ACC112 (cell line): ENCODE data around the gene BORCS8.
"Not testable (repeated sequence)": the region's sequence is repeated elsewhere in the genome, so short reads cannot be mapped to it uniquely, and the experiment has no call there.

Experiments used
- H2AFZ ChIP-seq: fragments of 200-600 bp; sonication (generic); one replicate; pipeline ENCODE4 v1.6.0; 2017; ENCODE audit warnings: antibody characterized with exemption, low read length; ENCODE audit not compliant: unreplicated experiment
- H3K27ac ChIP-seq: fragments of 200-600 bp; sonication (generic); 2 replicates; pipeline ENCODE4 v1.5.1; 2014; ENCODE audit warnings: low read depth, mild to moderate bottlenecking, antibody characterized with exemption, low read length, moderate library complexity
- H3K27me3 ChIP-seq: fragments of 200-600 bp; sonication (generic); 2 replicates; pipeline ENCODE4 v1.6.1; 2014; ENCODE audit warnings: mild to moderate bottlenecking, antibody characterized with exemption, low read length, moderate library complexity, mixed read lengths; ENCODE audit not compliant: insufficient read depth
- H3K36me3 ChIP-seq: fragments of 200-600 bp; sonication (generic); 2 replicates; pipeline ENCODE4 v1.6.1; 2016; ENCODE audit warnings: mild to moderate bottlenecking, antibody characterized with exemption, low read length, moderate library complexity, mixed read lengths; ENCODE audit not compliant: insufficient read depth
- H3K4me1 ChIP-seq: fragments of 200-600 bp; sonication (generic); one replicate; pipeline ENCODE4 v1.6.1; 2016; ENCODE audit warnings: low read length, mixed read lengths; ENCODE audit not compliant: insufficient read depth, unreplicated experiment, control insufficient read depth
- H3K4me3 ChIP-seq: fragments of 200-600 bp; sonication (generic); 2 replicates; pipeline ENCODE4 v1.5.1; 2014; ENCODE audit warnings: mild to moderate bottlenecking, low read depth, low read length
- H3K79me2 ChIP-seq: fragments of 200-600 bp; sonication (generic); one replicate; pipeline ENCODE4 v1.6.0; 2016; ENCODE audit warnings: low read length; ENCODE audit not compliant: control insufficient read depth, unreplicated experiment, insufficient read depth

BORCS8 gene

DNA sequence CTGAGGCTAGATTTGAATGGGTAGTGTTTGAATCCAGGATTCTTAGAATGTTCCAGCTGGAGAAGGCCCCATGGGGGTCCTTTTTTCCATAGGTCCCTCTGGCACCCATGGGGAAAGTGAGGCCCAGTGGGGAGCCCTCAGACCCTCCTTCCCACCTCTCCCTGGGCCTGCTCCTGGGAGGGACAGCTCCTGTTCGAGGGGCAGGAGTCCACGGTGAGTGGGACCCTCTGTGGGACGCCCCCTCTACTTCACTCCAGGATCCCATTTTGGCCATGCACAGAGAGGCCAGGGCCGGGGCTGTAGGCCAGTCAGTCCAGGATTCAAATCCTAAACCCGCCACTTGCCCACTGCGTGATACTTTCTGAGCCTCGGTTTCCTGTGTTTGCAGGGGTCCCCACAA, 29.5 kb downstream of the BORCS8 start:
- Histone ChIP-seq H2AFZ (no peak overlapping the region), H3K27ac (no peak overlapping the region), H3K79me2 (no peaks in the 10 kb centered on the region), H3K27me3 (no peaks in the 10 kb centered on the region), H3K36me3 (no peaks in the 10 kb centered on the region), H3K4me3 (no peak overlapping the region), H3K4me1 (no peaks in the 10 kb centered on the region)

DNA sequence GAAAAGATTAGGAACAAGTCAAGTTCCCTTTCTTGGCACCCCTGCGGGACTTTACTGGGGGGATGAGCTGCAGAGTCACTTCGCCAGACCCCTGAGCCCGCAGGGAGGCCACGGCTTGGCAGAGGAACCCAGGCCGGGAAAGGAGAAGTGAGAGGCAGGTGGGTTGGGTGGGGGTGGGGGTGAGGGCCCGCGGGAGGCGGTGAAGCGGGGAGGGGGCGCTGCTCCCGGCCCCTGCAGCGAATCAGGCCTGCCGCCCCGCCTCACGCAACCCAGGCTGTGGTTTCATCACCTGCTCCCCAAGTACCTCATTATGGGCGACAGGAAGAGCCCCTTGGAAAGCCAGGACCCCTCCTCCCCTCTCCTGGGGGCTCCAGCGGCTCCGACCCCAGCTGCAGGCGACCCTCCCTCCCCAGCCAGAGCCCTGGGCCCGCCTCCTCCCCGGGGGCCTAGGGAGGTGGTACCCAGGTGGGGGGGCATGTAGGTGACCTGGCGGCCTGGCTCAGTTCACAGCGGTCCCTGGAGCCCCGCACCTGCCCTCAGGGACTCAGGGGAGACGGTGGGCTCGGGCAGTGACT, 31.4 kb downstream of the BORCS8 start:
- Histone ChIP-seq H3K4me3 (no peak overlapping the region), H3K27ac (no peak overlapping the region), H3K79me2 (no peaks in the 10 kb centered on the region), H2AFZ (no peak overlapping the region), H3K4me1 (no peaks in the 10 kb centered on the region), H3K27me3 (no peaks in the 10 kb centered on the region), H3K36me3 (no peaks in the 10 kb centered on the region)

DNA sequence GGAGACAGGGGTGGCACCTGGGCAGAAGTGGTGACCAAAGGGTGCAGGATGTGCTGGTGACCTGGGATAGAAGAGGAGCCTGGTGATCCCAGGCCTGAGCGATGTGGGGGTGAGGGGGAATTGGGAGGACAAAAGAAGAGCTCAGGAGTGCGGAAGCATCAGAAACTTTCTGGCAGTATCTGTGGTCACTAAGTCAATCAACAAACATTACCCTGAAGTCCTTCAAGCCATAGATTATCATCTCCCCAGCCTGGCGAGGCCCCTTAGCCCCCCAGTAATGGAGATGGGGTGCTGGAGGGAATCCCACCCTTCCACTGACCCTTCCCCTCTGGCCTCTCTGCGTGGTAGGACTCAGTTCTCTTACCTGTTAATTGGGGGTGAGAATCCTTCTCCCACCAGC, 32.4 kb downstream of the BORCS8 start:
- no peaks in the 10 kb centered on the region for H3K27me3 ChIP-seq
- H3K79me2 ChIP-seq: no peaks in the 10 kb centered on the region
- H3K27ac ChIP-seq: no peak overlapping the region
- no peak overlapping the region for H3K4me3 ChIP-seq
- no peaks in the 10 kb centered on the region for H3K4me1 ChIP-seq
- H2AFZ ChIP-seq: no peak overlapping the region
- H3K36me3 ChIP-seq: no peaks in the 10 kb centered on the region

DNA sequence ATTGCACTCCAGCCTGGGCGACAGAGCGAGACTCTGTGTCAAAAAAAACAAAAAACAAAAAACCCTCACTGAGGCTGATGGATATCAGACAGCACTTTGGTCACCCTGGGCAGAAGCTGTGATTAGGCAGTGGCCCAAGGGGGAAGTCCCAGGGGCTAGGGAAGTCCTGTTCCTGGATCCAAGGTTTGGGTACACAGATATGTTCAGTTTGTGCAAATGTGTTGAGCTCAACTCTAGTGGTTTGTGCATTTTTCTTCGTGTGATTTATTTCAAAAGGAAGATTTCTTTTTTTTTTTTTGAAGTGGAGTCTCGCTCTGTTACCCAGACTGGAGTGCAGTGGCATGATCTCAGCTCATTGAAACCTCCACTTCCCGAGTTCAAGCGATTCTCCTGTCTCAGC, 34.1 kb downstream of the BORCS8 start:
- H3K4me1 ChIP-seq: no peaks in the 10 kb centered on the region
- H3K79me2 ChIP-seq: no peaks in the 10 kb centered on the region
- no peak overlapping the region for H3K27ac ChIP-seq
- no peaks in the 10 kb centered on the region for H3K27me3 ChIP-seq
- H2AFZ ChIP-seq: no peak overlapping the region
- no peak overlapping the region for H3K4me3 ChIP-seq
- no peaks in the 10 kb centered on the region for H3K36me3 ChIP-seq

DNA sequence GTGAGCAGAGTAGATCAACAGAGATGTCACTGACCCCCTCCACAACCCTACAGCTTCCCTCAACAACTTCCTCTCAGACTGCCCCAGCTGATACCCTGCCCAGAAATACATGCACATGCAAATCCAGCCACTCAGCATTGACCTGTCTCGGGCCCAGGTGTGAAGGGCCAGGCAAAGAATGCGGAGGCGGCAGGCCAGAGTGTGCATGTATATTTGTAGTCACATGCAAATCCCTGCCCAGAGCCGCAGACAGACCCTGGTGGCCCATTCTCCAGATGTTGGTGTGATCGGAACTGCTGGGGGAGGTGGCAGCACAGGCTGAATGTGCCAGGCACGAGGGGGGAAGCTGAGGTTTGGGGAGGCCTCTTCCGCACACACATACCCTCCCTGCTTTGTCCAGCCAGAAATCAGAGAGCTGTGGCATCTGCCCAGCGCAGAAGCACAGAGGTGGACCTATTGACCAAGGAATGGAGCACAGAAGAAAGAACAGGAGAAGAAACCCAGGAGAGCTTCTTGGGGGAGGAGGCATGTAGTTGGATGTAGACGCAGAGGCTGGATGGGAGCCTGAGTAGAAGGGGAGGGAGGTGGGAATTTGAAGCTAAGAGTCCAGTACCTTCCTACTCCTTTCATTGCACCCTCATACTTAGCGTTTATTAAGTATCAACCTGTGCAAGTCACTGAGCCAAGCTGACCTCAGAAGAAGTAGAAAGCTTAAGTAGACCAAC, 36.3 kb downstream of the BORCS8 start:
- H3K27me3 ChIP-seq: no peaks in the 10 kb centered on the region
- no peaks in the 10 kb centered on the region for H3K36me3 ChIP-seq
- no peak overlapping the region for H3K27ac ChIP-seq
- no peaks in the 10 kb centered on the region for H3K4me1 ChIP-seq
- no peak overlapping the region for H3K4me3 ChIP-seq
- H3K79me2 ChIP-seq: no peaks in the 10 kb centered on the region
- no peak overlapping the region for H2AFZ ChIP-seq

DNA sequence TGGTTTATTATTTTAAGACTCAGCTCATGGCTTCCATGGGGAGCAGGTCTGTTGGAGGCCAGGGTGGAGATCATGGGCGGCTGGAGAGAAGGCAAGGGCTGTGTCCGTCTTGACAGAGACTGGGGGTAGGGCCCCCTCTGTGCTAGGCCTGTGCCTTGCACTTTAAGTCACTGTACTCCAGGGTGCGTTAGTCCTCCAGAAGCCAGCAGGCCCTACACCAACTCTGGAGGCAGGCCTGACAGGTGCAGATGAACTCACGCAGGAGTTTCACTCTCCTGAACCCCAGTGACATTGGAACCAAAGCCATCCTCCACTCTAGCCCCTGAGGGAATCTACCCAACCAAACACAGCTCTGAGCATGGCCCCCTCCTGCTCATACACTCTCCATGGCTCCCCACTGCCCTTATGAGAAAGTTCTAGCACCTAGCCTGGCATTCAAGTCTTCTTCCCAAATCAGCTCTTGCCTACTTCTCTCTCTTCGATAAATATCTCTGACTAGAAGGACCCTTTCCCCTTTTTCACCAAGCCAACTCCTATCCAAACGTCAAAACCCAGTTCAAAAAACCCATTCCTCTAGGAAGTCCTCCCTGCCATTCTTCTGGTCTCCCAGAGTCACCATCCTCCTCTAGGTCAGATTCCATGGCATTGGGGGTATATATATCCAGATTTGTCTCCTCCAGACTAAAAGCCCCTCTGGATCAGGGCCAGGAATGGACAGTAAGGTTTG, 37.0 kb downstream of the BORCS8 start:
- Histone ChIP-seq H3K27me3 (no peaks in the 10 kb centered on the region), H3K4me3 (no peak overlapping the region), H3K79me2 (no peaks in the 10 kb centered on the region), H3K27ac (no peak overlapping the region), H2AFZ (no peak overlapping the region), H3K4me1 (no peaks in the 10 kb centered on the region), H3K36me3 (no peaks in the 10 kb centered on the region)

DNA sequence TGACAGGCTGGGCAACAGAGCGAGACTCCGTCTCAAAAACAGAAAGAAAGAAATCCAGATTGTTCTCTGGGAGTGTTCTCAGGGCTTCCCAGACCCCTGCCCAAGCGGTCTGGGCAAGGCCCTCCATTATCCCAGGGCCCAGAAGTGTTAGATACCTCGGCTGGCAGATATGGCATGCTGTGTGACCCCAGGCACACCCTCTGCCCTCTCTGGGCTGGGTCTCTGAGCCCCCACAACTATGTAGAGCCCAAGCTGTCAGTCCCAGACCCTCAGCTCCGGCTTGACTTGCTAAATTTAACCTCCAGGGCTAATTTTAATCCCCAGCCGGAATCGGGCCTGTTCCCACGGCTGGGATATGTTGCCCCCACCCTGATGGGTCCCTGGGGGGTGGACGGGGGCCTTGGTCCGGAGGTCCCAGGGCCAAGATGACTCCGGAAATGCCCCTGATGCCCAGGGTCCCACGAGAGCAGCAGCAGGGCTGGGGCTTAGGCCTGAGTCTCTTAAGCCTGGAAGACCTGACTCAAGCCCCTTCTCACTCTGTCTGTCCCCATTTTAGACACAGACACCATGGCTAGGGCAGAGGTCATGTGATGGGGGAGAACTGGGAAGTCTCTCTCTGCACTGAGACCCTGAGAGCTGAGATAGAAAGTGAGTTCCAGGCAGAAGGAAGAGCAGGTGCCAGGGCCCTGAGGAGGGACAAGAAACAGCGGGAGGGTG, 39.1 kb downstream of the BORCS8 start:
- H3K79me2 ChIP-seq: no peaks in the 10 kb centered on the region
- no peak overlapping the region for H3K4me3 ChIP-seq
- H3K27me3 ChIP-seq: no peaks in the 10 kb centered on the region
- no peaks in the 10 kb centered on the region for H3K36me3 ChIP-seq
- no peak overlapping the region for H2AFZ ChIP-seq
- H3K27ac ChIP-seq: no peak overlapping the region
- no peaks in the 10 kb centered on the region for H3K4me1 ChIP-seq

DNA sequence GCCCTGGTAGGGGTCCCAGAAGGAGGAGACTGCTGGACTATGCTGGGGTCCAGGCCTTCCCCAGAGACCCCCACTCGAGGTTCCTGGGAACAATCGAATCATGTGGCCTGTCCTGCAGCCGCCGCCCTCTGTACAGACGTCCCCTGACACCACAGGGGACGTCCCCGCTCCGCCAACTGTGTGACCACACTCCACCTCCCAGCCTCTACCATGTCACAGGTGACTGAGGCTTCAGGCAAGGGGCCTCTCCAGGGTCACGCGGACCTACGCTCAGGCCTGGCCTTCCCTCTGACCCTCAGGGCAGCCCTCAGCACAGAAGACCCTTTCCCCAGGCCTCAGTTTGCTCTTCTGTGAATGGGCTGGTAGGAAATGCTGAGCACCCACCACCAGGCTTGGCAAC, 40.5 kb downstream of the BORCS8 start:
- H3K4me3 ChIP-seq: no peak overlapping the region

DNA sequence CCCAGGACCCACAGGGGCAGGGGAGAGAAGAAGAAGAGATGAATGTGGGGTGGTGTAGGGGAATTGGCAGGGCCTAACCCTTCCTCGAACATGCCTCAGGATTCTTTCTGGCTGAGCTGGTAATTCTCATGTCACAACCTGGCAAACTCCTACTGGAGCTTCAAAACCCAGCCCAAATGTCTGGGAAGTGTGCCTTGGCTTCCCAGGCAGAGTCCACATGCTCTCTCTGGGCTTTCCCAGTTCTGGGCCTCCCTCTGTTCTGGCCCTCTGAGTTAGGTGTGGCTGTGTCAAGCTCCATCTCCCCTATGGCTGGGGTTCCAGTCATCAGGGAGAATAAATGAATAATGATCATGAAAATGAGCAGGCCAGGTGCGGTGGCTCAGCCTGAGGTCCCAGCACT, 42.5 kb downstream of the BORCS8 start:
- peaks cover 3% of the 10 kb centered on the region; the same call in 1 of the 2 replicates for H3K36me3 ChIP-seq
- H3K4me3 ChIP-seq: no peak overlapping the region
- H2AFZ ChIP-seq: no peak overlapping the region
- H3K4me1 ChIP-seq: no peaks in the 10 kb centered on the region
- no peaks in the 10 kb centered on the region for H3K27me3 ChIP-seq
- H3K27ac ChIP-seq: no peak overlapping the region
- H3K79me2 ChIP-seq: no peaks in the 10 kb centered on the region

More for the DNA sequence above, 40.5 kb downstream of the BORCS8 start:
- Histone ChIP-seq H3K27ac (no peak overlapping the region), H3K27me3 (no peaks in the 10 kb centered on the region), H2AFZ (no peak overlapping the region), H3K36me3 (peaks cover 3% of the 10 kb centered on the region; the same call in 1 of the 2 replicates), H3K79me2 (no peaks in the 10 kb centered on the region), H3K4me1 (no peaks in the 10 kb centered on the region)

DNA sequence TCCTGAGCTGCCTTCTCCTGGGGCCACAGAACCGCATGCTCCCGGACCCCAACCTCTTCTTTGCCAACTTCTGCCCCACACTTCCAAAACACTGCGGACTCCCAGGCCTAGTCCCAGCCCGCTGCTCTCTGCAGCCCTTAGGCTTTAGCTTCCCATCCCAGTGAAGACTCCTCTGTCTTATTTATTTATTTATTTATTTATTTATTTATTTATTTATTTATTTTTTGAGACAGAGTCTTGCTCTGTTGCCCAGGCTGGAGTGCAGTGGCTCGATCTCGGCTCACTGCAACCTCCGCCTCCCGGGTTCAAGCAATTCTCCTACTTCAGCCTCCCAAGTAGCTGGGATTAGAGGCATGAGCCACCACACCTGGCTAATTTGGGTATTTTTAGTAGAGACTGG, 43.4 kb downstream of the BORCS8 start:
- not testable (repeated sequence) for H3K36me3 ChIP-seq, H3K4me3 ChIP-seq, H3K79me2 ChIP-seq, H3K27me3 ChIP-seq, H3K4me1 ChIP-seq, H3K27ac ChIP-seq, H2AFZ ChIP-seq
